Activated T-cell treated with anti-CD3 and anti-CD28 coated beads, Interleukin-2, amount 50 U/mL, for 1 hour (primary cell): ENCODE results near the gene HNRNPF.
"Not testable (repeated sequence)": the region's sequence is repeated elsewhere in the genome, so short reads cannot be mapped to it uniquely, and the experiment has no call there.

Experiments
- DNase-seq: peaks from one replicate; pipeline ENCODE4 v3.0.0-alpha.2; 2020

HNRNPF gene

DNA sequence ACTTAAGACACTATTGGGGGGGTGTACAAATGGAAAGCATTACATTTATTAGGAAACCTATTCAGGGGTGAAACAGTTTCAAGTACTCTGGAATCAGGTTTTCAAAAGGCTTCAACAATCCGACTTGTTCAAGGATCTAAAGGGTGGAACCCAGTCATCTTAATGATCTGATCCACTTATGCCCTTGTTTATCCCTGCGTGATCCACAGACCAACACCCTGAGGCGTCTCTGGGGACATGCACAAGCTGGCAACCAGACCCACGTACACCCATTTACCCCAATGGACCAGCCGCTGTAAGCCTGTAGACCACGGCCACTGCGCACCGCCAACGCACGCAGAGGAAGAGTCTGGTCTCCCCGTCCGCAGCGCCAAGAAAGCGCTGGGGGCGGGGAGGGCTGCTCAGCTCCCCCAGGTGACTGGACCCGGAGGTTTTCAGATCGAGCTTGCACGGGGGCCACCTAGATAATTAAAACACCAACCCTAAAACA is 13.4 kb downstream of the HNRNPF start:
- DNase-seq, result peak; percentile 53

DNA sequence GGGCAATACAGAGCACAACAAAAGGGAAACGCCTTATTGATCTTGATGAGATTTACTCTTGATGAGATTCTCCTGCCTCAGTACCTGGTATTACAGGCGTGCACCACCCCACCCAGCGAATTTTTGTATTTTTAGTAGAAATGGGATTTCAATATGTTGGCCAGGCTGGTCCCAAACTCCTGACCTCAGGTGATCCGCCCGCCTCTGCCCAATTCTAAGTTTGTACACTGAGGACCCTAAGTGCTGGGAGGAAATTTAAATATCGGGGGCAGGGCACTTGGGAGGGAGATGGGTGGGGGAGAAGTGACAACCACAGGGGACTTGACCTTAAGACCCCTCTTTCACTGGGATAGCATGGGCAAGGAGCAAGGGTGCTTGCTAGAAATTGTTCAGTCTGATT is 14.1 kb downstream of the HNRNPF start:
- no peak for DNase-seq

- no peak for DNase-seq
Observed at GRCh38 chr10:43393606-43394360, 15.2 kb downstream of the HNRNPF start.

- not testable (repeated sequence) for DNase-seq
Observed at GRCh38 chr10:43393186-43393585, 15.8 kb downstream of the HNRNPF start.

DNA sequence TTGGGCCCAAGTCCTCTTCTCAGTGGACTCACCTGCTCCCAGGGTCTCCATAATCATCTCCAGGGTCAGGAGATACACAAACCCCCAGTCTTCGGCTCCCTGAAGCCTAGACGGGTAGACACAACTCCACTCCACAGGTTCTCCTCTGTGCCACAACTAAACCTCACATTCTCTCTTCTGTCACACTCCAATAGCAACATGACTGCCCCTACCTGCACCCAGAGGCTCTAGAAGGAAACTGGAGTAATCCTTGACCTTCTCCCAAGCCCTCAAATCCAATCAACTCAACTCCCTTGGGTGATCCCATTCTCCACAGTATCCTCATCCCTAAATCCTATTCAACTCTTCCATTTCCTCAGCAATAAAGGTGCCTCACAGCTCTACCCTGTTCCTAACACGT is 16.2 kb downstream of the HNRNPF start:
- DNase-seq, result no peak

GRCh38 chr10:43391496-43391895 is 17.5 kb downstream of the HNRNPF start:
- DNase-seq, result no peak

- peak; percentile 49 for DNase-seq
Observed at GRCh38 chr10:43390759-43391158, 18.2 kb downstream of the HNRNPF start.

GRCh38 chr10:43390333-43390732 is 18.7 kb downstream of the HNRNPF start:
- no peak for DNase-seq

GRCh38 chr10:43389867-43390266 is 19.1 kb downstream of the HNRNPF start:
- DNase-seq, result no peak

DNA sequence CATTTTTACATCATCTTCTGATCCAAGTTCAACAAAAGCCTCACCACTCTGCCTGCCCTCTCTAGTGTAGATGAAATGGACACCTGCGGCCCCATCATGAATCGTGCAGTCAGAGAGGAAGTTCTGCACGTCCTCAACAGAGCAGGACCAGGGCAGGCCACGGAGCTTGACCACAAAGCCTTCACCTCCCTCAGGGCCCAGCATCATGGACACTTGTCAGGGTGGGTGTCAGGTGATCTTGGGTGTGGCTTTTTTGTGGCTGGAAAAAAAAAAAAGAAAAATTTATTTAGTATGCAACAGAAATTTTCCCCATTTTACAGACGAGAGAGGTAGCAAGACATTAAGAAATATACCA is 21.3 kb downstream of the HNRNPF start:
- no peak for DNase-seq

DNA sequence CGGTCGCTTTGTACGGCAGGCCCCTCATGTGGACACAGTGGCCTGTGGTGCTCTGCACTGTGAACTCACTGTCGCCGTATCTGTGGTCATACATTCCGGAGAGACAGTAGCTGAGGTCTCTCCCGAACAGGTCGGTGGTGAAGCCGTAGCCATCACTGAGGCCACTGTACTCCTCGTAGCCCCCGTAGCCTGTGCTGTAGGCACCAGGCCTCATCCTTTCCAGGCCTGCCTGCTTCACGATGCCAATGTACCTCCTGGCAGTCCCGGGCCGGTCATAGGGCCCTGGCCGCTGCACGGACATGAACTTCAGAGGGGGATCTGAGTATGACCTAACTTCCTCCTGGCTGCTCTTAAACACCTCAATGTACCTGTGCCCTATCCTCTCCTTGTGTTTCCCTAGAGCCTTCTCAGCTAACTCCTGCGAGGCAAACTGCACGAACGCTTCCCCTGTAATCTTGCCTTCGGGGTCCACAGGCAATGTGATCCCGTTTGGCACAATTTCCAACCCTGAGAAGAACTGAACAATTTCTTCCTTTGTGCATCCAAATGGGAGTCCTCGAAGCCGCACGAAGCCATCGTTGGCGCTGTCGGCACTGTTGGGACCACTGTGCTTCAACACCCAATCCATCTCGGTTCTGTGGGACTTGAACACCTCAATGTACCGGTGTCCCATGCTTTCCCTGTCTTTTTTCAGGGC is 21.9 kb downstream of the HNRNPF start:
- DNase-seq, result no peak

GRCh38 chr10:43386549-43386948 is 22.4 kb downstream of the HNRNPF start:
- no peak for DNase-seq

DNA sequence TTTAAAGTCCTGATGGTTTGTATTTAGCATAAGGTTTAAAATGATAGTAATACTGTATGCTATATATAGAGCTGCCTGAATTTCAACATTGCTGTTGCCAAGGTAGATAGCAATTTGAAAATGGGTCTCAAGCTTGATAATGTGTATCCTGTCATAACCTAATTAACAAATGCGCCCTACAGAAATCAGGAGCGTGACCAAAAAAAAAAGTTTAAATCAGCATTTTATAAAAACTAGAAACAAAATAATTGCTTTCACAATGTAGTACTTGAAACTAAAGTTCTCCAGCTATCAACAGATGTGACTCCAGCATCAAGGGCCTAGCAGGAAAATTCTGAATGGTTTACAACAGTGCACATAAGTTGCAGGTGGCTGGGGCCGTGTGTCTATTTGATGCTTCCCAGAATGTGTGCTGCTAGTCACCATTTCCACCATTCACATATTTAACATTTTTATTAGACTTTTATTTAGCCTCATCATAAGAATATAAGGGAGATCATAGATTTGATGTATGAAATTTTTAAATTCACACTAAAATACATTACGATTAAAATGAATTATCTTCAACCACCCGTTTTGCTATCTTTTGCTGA is 23.5 kb downstream of the HNRNPF start:
- DNase-seq, result no peak

DNA sequence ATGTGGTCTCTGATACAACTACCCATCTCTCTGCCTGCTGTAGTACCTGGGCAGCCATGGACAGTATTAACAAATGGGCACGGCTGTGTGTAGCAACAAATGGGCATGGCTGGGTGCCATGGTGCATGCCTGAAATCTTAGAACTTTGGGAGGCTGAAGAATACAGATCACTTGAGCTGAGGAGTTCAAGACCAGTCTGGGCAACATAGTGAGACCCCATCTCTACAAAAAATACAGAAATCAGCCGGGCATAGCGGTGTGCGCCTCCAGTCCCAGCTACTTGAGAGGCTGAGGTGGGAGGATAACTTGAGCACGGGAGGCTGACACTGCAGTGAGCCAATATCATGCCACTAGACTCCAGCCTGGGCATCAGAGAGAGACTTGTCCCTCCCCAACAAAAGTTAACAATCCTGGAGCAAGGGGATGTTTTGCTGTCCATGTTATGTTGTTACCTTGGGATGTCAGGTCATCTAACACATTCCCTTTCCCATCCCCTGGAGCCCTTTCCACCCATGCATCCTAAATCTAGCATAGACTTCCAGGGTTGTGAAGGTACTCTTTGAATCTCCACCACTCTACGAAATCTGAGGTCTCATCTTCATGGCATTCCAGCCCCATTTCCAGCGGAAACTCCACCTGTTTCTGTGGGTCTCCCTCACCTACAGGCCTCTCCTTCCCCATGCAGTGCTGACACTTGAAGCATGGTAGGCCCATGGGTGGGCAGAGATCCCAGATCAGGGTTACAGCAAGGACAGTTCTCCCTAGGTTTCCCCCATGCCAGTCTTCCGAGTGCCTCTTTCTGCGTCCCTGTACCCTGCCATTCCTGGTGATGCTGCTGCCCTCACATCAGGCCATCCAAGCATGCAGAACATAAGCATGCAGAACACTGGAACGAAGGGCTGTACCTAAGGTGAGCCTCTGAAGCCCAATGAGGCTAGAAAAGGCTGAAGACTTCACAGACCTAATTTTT is 24.4 kb downstream of the HNRNPF start:
- no peak for DNase-seq

- DNase-seq, result no peak
Observed at GRCh38 chr10:43383204-43383971, 25.6 kb downstream of the HNRNPF start.

- no peak for DNase-seq
Observed at GRCh38 chr10:43380610-43381222, 28.3 kb downstream of the HNRNPF start.

DNA sequence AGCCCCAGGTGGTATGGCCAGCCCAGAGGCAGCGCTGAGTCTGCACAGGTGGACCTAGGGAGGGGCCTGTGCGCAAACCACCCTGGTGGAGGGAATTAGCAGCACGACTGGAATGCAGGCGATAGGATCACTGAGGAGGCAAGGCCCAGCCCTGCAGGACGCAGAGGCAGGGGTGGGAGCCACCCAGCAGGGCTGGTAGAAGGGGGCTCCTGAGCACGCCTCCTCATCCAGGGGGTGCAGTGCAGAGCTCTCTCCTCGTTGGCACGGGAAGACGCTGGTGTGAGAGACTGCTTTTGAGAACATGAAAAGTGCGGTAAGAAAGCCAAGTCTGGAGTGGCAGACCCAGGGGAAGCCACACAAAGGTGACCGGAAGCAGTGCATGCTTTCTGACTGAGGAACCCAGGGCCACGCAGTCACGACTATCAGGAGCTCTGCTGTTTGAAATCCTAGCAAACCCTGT is 31.5 kb downstream of the HNRNPF start:
- no peak for DNase-seq

DNA sequence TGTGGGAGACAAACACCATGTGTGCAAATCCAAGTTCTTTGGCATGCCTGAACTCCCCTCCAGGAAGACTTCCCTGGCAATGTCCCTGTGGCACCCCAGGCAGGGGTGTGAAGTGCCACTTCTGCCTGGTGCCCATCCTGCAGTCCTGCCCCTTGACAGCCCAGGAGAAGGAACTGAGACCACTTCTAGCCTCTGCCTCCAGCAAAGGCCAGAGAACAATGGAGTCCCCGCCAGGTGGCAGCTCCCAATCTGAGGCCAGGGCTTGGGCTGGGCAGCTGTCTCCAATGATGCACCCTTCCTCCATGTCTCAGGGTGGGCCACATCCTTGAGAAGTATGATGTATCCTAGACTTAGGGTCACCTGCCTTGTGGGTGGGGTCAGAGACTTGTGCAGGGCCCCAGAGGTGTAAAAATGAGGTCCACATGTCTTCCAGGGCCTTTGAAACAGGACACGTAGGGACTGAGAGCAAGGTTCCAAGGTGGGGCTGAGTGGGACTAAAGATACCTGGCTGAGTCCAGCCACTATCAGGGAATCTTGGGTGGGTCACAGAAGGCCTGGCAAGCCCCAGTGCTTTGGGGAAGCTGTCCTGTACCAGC is 32.1 kb downstream of the HNRNPF start:
- no peak for DNase-seq

DNA sequence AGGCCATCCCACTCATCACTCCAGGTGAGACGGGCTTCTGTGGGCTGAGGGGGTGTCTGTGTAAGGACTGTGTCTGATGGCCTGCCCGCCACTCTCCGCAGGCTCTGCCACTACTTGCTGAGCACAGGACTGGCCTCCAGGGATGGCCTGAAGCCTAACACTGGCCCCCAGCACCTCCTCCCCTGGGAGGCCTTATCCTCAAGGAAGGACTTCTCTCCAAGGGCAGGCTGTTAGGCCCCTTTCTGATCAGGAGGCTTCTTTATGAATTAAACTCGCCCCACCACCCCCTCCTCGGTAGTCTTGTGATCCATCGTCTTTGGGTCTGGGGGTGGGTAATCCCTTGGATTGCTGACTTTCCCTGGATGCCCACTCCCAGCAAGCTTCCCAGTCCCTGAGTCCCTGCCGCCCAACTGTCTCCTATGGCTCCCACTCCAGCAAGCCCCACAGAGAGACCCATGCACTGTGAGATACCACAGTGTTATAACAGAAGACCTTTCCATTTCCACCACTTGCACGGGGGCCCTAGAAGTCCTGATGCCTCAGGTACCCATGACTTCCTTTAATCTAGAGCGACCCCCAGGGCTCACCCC is 32.8 kb downstream of the HNRNPF start:
- no peak for DNase-seq

GRCh38 chr10:43375401-43376020 is 33.5 kb downstream of the HNRNPF start:
- no peak for DNase-seq
